IPS DF 4.7 (cell line): ENCODE measurements around the gene TNRC18.
"Not testable (repeated sequence)": the region's sequence is repeated elsewhere in the genome, so short reads cannot be mapped to it uniquely, and the experiment has no call there.

Experiments used
- DNase-seq: peaks from one replicate; pipeline ENCODE4 v3.0.0-alpha.2; 2013; ENCODE audit warnings: low spot score; ENCODE audit errors: extremely low read depth

The TNRC18 gene

DNA sequence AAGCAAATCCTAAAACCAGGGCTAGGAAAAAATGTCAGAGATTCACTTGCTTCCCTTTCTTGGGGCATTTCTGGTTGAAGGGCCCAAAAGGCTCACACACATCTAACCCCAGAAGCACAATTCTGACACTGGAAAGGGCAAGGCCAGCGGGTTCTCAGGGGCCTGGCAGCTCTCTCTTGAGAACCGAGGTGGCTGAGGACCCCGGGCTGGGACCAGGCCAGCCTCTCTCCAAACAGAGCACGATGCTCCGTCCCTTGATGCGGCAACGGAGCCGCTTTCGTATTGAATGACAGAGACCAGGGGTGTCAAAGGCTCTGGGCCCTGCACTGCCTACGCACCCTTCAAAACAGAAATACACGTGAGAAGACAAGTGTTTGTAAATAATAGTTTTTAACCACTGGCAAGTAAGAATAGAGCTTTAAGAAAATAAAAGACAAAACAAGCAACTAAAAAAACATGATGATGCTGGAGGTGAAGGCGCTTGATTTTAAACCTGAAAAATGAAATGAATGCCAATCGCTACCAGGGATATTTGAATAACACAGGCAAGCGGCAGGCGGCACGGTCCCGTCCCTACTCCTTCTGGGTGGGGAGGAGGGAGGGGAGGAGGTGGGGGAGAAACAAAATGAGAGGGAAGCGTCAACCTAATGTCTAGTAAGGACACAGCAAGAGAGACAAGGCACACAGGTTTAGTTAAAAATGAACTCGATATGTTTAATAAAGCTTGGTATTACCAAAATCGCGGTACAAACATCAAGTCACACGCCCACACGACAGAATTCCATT is 72.8 kb downstream of the TNRC18 start:
- no peak for DNase-seq

GRCh38 chr7:5350174-5350463 is 73.5 kb downstream of the TNRC18 start:
- no peak for DNase-seq

- DNase-seq: no peak
These were observed 74.0 kb downstream of the TNRC18 start for GRCh38 chr7:5349437-5350173.

DNA sequence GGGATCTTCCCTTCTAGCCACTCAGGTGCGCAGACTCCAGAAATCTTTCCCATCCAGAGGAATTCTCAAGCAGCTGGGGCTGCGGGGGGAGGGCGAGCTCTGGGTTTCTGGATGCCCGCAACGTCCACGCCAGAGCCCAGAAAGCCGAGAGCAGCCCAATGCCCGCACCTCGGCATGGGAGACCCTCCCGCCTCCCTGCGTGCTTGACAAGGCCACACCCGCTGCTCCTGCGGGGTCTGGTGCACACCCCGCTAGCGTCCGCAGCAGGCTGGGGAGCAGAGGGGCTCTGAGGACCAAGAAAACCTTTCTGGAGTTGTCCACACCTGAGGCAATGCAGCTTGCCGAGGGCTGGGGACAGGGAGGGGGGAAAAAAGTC is 74.6 kb downstream of the TNRC18 start:
- no peak for DNase-seq

DNA sequence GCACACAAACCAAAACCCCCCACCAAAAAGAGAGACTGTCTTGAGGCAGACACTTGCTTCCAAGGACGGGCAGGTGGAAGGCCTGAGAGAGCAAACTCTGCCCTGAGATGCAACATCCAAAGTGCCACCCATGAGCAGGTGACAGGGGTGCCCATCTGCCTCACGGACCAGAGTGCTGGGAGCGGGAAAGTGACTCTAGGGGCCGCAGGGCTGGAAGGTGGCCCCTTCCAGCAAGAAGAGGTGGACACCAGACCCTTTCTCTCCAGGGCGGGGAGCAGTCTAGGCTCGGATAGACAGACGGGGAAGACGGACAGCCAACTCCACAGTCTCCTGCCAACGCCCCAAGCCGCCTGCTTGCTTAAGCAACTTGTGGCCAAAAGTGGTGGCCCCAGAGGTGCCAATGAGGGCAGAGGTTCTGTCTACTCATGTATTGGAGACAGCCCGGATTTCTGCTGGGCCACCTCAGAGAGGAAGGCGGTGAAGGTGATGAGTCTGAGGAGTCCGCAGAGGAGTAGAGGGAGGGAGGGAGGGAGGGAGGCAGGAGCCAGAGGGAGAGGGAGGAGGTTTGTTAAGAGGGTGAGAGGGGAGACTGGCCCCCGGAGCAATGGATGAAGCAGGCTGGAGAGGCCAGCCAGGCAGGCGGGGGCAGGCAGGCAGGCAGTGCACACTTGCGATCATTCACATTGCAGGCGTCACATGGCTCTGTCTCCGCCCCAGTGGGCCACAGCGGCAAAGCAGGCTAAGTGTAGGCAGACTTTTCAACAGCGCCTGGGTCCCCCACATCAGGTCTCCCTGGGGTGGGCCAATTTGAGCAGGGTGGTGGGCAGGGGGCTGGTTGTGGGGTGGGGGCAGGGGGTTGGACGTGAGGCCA is 75.3 kb downstream of the TNRC18 start:
- no peak for DNase-seq

- DNase-seq: no peak
These were observed 78.0 kb downstream of the TNRC18 start for GRCh38 chr7:5345671-5346070.

GRCh38 chr7:5345171-5345570 is 78.5 kb downstream of the TNRC18 start:
- DNase-seq: no peak

DNA sequence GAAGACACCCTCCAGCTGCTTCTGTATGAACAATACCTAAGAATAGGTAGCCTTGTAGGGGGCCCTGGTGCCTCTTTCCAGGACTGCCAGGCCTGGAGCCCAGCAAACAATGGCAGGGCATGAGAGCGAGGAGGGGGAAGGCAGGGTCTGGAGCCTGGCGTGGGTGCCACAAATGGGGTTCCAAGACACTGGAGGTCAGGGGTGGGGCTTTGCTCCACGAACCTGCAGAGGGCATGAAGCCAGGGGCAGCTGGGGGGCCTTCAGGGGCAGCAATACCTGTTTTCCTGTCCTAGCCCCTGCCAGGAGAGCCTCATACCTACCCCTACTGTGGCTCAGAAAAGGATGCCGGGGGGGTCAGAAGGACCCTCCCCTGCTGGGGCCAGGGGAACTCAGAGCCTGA is 79.3 kb downstream of the TNRC18 start:
- DNase-seq: no peak

- no peak for DNase-seq
These were observed 79.8 kb downstream of the TNRC18 start for GRCh38 chr7:5343884-5344283.

- no peak for DNase-seq
These were observed 81.0 kb downstream of the TNRC18 start for GRCh38 chr7:5342631-5343030.

DNA sequence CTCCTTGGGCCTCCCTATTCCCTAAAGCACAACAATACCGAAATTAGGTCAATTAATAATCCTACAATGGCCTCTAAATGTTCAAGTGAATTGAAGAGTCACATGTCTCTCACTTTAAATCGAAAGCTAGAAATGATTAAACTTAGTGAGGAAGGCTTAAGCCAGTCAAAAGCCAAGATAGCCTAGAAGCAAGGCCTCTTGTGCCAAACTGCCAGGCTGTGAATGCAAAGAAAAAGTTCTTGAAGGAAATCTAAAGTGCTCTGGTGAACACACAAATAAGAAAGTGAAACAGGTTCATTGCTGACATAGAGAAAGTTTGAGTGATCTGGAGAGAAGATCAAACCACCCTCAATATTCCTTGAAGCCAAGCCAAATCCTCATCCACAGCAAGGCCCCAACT is 83.7 kb downstream of the TNRC18 start:
- no peak for DNase-seq

- DNase-seq: no peak
These were observed 86.6 kb downstream of the TNRC18 start for GRCh38 chr7:5337047-5337446.

DNA sequence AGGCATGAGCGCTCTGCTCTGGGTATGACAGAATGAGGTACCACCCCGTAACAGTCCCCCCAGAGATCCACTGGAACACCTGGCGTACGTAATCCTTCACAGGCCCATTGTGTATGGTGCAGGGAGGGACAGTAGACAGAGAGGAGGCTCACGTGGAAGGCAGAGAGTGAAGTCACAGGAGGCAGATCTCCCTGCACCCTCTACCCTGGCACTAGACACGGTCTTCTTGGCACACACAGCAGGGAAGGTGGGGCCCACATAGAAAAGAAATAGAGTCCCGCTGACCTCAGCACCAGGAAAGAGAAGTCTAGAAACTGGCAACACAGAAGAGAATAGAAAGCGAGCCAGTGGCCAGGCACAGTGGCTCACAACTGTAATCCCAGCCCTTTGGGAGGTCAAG is 89.0 kb downstream of the TNRC18 start:
- DNase-seq: no peak

GRCh38 chr7:5333121-5334045 is 90.3 kb downstream of the TNRC18 start:
- no peak for DNase-seq

- no peak for DNase-seq
These were observed 91.1 kb downstream of the TNRC18 start for GRCh38 chr7:5332579-5332978.

DNA sequence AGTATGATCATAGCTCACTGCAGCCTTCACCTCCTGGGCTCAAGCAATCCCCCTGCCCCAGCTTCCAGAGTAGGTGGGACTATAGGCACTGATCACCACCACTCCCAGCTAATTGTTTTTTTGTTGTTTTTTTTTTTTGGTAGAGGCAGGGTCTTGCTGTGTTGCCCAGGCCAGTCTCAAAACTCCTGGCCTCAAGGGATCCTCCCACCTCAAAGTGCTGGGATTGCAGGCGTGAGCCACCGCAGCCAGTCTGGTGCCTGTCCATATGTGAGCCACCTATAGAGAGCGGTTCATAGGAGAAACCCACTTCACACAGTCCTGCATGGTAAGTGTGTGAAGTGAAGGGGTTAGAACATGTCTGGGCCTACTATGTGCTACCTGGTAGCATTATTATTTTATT is 93.3 kb downstream of the TNRC18 start:
- DNase-seq: no peak

DNA sequence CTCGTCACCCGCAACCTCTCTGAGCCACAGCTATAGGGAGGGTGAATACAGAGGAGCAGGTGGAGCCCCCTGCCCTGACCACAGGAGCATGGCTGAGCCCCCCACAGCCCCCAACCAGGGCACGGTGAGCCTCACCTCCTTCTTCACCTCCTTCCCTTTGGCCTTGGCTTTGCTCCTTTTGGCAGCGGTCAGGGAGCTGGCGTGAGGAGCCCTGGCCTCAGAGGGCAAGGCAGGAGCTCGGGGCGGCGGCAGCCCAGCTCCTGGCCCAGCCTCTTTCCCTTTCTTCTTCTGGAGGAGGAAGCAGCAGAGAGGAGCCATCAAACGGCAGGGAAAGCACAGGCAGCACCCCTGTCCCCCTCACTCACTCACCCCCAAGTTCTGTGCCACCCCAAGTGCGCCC is 98.7 kb downstream of the TNRC18 start:
- no peak for DNase-seq

GRCh38 chr7:5323800-5324781 is 99.5 kb downstream of the TNRC18 start:
- not testable (repeated sequence) for DNase-seq

GRCh38 chr7:5322621-5323410 is 100.8 kb downstream of the TNRC18 start:
- no peak for DNase-seq
